Cerebellar nuclear complex (tissue), 1 donor: ENCODE measurements around the gene ALDOB.
A peak's percentile ranks its signal among the peaks of the same experiment; 100 is the strongest.
"Not testable (repeated sequence)": the region's sequence is repeated elsewhere in the genome, so short reads cannot be mapped to it uniquely, and the experiment has no call there.

Source experiments
- DNase-seq, 2 experiments: peaks; one replicate each; lab custom pipeline; 2025; lab: John Stamatoyannopoulos, UW

Gene ALDOB

GRCh38 chr9:101421653-101422065, 13.9 kb downstream of the ALDOB start:
- DNase-seq, result no peak

DNA sequence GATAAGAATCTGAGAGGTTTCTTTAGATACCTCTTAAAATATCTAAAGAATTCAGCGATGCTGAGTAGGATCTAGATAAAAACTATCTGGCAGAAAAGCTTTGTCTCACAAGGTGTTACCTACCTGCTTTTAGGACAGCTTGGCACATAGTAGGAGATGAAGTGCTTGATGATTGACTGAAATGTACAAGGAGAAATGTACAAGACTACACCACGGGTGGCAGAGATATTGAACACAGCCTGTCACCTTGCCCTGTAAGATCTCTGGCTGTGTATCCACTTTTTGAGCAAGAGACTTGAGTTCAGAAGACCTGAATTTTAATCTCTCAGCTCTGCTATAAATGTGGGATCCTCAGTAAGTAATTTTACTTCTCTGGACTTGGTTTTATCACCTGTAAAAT, 15.7 kb downstream of the ALDOB start:
- no peak for DNase-seq

GRCh38 chr9:101418518-101419430, 16.8 kb downstream of the ALDOB start:
- no peak for DNase-seq

DNA sequence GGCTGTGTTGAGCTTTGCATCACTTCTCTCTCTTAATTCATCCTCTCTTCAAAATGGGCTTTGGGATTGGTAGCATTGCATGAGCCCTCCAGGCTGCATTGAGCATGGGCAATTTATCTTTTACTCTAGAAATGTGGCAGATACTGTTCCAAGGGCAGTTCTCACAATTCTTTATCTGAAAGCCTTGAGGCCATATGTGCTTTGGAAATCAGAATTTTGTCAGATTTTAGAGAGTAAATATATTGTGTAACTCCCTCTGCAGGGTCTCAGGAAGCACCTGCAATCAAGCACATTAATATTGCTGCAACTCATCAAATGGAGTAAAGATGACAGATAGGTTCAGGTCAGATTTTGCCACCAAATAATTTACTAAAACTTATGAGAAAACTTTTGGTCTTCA, 17.6 kb downstream of the ALDOB start:
- DNase-seq, result no peak

DNA sequence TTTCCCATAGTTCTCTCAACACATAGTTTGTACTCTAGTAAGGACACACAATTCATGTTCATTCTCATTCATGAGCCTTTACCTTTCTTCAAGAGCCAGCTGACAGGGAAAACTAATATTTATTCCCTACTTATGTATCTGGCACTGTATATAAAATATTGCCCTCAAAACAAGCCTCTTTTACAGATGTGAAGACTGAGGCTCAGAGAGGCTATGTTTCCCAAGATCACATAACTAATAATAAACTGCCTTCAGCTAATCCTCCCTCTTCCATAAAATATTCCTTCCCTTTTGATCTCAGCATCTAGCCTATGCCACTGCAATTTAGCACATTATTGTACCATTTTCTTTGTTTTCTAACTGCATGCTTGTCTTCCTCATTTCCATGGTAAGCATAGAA, 18.2 kb downstream of the ALDOB start:
- no peak for DNase-seq

GRCh38 chr9:101415578-101415977, 20.0 kb downstream of the ALDOB start:
- no peak for DNase-seq

GRCh38 chr9:101414839-101415238, 20.7 kb downstream of the ALDOB start:
- DNase-seq, result no peak

- DNase-seq, result no peak
These were observed 26.5 kb downstream of the ALDOB start for GRCh38 chr9:101409079-101409477.

- DNase-seq, result no peak
These were observed 27.0 kb downstream of the ALDOB start for GRCh38 chr9:101408374-101409078.

GRCh38 chr9:101403516-101404285, 31.9 kb downstream of the ALDOB start:
- no peak for DNase-seq

DNA sequence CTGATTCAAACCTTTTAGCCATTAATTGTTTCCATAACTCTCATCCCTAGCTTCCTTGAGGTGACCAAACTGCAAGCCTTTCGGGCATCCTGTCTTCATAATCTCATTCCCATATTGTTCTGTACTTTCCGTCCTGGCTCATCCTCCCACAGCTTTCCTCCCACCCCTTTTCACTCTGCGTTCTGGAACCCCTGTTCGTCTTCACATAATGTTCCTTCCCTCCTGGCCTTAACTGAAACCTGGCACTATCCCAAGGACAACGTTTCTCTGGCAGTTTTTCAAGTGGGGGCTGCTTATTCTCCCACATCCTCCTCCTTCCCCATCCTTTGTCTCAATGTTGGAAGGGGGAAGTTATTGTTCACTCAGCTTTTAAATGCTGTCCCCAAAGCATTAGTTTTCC, 35.5 kb downstream of the ALDOB start:
- DNase-seq, result no peak

DNA sequence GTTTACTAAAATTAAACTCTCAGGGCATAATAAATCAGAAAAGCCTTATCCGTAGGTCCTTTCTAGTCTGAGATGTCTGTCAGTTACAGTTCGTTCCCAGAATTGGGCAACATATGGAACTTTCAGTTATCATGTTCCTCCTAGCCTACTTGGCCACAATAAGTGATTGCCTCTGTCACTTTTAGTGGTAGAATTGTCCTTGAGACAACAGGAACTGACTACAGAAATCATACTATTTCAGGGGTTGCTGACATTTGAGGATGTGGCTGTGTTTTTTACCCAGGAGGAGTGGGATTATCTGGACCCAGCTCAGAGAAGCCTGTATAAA, 36.0 kb downstream of the ALDOB start:
- no peak for DNase-seq

DNA sequence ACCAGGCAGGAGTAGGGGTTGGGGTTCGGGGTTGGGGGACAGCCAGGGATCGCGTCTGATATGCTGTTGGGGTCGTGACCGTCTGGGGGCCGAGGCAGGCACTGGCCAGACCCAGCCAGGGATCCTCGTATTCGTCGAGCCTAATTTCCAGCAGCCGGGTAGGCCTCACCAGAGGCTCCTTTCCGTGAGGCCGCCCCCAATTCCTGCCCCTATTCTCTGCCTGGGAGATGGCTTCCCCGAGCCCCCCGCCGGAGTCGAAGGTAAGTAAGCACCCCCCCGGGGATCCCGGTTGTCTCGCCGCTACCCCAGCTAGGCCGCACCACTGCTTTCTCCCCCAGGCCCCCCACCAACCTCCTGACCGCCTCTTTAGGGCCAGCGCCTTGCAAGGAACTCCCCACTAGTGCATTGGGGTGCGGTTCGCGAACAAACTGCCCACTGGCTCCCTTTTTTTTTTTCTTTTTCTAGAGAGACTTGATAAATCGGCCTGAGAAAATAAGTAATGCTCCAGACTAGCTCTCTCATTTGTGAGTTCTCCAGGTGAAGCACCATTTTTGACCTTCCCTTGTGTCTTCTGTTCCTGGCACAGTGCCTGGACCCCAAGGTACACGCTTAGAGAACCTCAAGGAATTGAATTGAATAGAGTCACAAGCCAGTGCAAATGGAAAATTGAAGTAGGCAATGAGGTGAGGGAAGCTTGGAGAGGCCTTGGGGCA, 36.5 kb downstream of the ALDOB start:
- no peak for DNase-seq

- peak; percentile 93 to 99 for DNase-seq
These were observed 37.3 kb downstream of the ALDOB start, which contains the start of the genes MRPL50 and ZNF189 for GRCh38 chr9:101398068-101398929. Gene MRPL50, minus strand, starts transcription at chr9:101398618. Its CDS starts 26 bp downstream, at chr9:101398592. Gene ZNF189, plus strand, starts transcription at chr9:101398851. Its CDS starts 306 bp downstream, at chr9:101399157.

- no peak for DNase-seq
These were observed 37.9 kb downstream of the ALDOB start for GRCh38 chr9:101397746-101398067.

DNA sequence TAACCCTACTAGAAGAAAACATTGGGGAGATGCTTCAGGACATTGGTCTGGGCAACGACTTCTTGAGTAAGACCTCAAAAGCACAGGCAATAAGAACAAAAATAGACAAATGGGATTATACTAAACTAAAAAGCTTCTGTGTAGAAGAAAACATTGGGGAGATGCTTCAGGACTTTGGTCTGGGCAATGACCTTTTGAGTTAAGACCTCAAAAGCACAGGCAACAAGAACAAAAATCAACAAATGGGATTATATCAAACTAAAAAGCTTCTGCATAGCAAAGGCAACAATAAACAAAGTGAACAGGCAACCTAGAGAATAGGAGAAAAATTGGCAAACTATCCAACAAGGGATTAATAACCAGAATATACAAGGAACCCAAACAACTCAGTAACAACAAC, 40.9 kb downstream of the ALDOB start:
- DNase-seq, result no peak

DNA sequence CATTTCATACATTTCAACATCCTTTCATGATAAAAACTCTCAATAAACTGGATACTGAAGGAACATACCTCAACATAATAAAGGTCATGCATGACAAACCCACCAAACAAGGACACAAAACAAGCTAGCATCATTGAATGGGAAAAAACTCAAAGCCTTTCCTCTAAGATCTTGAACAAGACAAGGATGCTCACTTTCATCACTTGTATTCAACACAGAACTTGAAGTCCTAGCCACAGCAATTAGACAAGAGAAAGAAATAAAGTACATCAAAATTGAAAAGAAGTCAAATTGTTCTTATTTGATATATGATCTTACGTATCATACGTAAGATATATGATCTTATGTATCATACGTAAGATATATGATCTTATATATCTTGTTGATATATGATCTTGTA, 42.4 kb downstream of the ALDOB start:
- DNase-seq, result no peak

DNA sequence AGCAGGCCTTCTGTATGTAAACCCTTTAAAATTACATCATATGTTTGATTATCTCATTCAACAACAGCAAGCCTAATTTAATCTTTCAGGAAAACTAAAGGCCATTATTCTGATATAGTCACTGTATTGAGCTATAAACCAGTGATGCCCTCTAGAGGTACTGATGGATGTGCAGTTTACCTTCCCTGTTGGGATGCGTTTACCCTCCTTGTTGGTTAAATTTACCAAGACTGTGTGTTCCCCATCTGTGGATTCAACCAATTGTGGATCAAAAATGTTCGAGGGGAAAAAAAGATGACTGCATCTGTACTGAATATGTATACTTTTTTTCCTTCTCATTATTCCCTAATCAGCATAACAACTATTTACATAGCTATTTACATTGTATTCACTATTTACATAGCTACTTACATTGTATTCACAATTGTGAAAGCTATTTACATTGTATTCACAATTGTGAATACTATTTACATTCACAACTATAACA, 47.0 kb downstream of the ALDOB start:
- no peak for DNase-seq

GRCh38 chr9:101387871-101388506, 47.6 kb downstream of the ALDOB start:
- DNase-seq, result no peak

DNA sequence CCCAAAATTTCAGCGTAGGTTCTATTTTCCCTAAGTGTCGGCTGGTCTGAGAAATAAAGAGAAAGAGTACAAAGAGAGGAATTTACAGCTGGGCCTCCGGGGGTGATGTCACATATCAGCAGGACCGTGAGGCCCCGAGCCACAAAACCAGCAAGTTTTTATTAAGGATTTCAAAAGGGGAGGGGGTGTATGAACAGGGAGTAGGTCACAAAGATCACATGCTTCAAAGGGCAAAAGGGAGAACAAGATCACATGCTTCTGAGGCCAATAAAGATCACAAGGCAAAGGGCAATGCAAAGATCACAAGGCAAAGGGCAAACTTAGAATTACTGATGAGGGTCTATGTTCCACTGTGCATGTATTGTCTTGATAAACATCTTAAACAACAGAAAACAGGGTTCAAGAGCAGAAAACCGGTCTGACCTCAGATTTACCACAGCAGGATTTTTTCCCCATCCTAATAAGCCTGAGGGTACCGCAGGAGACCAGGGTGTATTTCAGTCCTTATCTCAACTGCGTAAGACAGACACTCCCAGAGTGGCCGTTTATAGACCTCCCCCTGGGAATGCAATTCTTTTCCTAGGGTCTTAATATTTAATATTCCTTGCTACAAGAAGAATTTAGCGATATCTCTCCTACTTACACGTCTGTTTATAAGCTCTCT, 50.6 kb downstream of the ALDOB start, which contains the start of gene BAAT:
TSS of gene BAAT (minus strand) at position 134 of the 664 bp plus-strand sequence. CDS start 13,602 bp downstream, outside the sequence.
- not testable (repeated sequence) for DNase-seq
